H1 (cell line): Measurements from ENCODE around the gene TTC27. TPM values are rescaled to one million over a fixed set of nuclear protein-coding genes. Genes with fewer than 3 reads are reported as not detected.

ENCODE experiments used
- POLR2AphosphoS5 ChIP-seq: IDR thresholded peaks from 2 replicates; pipeline ENCODE4 v1.6.1; 2011; ENCODE audit warnings: low read depth, low read length
- TCF12 ChIP-seq: IDR thresholded peaks from 2 replicates; pipeline ENCODE4 v1.6.1; 2011; ENCODE audit warnings: low read depth, mild to moderate bottlenecking, low read length
- polyA plus RNA-seq, 7 experiments: library from polyadenylated mRNA; depleted of rRNA in 3 of 7; stranded (reverse) in 5 of 7; unstranded in 2 of 7; fragments of >200 nt in 5 of 7; fragments of 200-250 nt in 2 of 7; gene quantifications; 1 replicate in 5 of 7; 2 replicates in 1 of 7; 4 replicates in 1 of 7; pipeline versions ENCODE4 v1.2.1 to v1.2.3, GENCODE V29; 2011 to 2013; ENCODE audit warnings: missing spikeins in 2 of 7, mixed read lengths in 2 of 7
- total RNA-seq: library from RNA; stranded (reverse); fragmentation: NEBNext Ultra II Directional; extraction: Animal tissue kit (Norgen Biotek cat#: 25700); gene quantifications from 2 replicates; pipeline ENCODE4 v1.2.1, GENCODE V29; 2021
- TF ChIP-seq, protein P1 (sequence below): fragments of 300-600 bp; sonication (generic); IDR thresholded peaks from 2 replicates; pipeline ENCODE4 v1.7.1; 2012; ENCODE audit warnings: low read length, moderate library complexity, mild to moderate bottlenecking, inconsistent platforms; ENCODE audit not compliant: insufficient replicate concordance

The TTC27 gene
- total and polyA plus RNA-seq, 2 of the 8 experiments (the other 6 are each of a cell fraction or from before 2014, with no cell fraction given), result 13.8 to 29.1 TPM

DNA sequence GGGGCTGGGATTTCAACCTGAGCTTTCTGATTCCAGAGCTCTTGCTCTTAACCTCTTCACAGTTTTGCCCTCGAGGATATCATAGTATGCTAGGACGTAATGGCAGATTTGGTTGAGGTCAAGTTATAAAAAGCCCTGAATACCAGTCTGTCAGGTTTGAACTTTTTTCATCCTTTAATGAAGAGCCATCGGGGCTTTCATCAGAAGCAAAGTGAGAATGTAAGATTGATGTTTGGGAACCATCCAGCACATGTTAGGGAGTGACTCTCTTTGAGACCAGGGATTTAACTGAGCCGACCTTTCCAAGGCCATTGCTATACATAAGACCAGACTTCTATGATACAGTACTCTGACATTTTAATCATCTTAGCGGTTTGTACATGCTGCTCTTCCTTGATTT, 142.5 kb downstream of the TTC27 start (continued):
- TF ChIP-seq, protein P1, sequence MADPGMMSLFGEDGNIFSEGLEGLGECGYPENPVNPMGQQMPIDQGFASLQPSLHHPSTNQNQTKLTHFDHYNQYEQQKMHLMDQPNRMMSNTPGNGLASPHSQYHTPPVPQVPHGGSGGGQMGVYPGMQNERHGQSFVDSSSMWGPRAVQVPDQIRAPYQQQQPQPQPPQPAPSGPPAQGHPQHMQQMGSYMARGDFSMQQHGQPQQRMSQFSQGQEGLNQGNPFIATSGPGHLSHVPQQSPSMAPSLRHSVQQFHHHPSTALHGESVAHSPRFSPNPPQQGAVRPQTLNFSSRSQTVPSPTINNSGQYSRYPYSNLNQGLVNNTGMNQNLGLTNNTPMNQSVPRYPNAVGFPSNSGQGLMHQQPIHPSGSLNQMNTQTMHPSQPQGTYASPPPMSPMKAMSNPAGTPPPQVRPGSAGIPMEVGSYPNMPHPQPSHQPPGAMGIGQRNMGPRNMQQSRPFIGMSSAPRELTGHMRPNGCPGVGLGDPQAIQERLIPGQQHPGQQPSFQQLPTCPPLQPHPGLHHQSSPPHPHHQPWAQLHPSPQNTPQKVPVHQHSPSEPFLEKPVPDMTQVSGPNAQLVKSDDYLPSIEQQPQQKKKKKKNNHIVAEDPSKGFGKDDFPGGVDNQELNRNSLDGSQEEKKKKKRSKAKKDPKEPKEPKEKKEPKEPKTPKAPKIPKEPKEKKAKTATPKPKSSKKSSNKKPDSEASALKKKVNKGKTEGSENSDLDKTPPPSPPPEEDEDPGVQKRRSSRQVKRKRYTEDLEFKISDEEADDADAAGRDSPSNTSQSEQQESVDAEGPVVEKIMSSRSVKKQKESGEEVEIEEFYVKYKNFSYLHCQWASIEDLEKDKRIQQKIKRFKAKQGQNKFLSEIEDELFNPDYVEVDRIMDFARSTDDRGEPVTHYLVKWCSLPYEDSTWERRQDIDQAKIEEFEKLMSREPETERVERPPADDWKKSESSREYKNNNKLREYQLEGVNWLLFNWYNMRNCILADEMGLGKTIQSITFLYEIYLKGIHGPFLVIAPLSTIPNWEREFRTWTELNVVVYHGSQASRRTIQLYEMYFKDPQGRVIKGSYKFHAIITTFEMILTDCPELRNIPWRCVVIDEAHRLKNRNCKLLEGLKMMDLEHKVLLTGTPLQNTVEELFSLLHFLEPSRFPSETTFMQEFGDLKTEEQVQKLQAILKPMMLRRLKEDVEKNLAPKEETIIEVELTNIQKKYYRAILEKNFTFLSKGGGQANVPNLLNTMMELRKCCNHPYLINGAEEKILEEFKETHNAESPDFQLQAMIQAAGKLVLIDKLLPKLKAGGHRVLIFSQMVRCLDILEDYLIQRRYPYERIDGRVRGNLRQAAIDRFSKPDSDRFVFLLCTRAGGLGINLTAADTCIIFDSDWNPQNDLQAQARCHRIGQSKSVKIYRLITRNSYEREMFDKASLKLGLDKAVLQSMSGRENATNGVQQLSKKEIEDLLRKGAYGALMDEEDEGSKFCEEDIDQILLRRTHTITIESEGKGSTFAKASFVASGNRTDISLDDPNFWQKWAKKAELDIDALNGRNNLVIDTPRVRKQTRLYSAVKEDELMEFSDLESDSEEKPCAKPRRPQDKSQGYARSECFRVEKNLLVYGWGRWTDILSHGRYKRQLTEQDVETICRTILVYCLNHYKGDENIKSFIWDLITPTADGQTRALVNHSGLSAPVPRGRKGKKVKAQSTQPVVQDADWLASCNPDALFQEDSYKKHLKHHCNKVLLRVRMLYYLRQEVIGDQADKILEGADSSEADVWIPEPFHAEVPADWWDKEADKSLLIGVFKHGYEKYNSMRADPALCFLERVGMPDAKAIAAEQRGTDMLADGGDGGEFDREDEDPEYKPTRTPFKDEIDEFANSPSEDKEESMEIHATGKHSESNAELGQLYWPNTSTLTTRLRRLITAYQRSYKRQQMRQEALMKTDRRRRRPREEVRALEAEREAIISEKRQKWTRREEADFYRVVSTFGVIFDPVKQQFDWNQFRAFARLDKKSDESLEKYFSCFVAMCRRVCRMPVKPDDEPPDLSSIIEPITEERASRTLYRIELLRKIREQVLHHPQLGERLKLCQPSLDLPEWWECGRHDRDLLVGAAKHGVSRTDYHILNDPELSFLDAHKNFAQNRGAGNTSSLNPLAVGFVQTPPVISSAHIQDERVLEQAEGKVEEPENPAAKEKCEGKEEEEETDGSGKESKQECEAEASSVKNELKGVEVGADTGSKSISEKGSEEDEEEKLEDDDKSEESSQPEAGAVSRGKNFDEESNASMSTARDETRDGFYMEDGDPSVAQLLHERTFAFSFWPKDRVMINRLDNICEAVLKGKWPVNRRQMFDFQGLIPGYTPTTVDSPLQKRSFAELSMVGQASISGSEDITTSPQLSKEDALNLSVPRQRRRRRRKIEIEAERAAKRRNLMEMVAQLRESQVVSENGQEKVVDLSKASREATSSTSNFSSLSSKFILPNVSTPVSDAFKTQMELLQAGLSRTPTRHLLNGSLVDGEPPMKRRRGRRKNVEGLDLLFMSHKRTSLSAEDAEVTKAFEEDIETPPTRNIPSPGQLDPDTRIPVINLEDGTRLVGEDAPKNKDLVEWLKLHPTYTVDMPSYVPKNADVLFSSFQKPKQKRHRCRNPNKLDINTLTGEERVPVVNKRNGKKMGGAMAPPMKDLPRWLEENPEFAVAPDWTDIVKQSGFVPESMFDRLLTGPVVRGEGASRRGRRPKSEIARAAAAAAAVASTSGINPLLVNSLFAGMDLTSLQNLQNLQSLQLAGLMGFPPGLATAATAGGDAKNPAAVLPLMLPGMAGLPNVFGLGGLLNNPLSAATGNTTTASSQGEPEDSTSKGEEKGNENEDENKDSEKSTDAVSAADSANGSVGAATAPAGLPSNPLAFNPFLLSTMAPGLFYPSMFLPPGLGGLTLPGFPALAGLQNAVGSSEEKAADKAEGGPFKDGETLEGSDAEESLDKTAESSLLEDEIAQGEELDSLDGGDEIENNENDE, result no peak
- TF ChIP-seq POLR2AphosphoS5, result no peak
- TF ChIP-seq TCF12, result no peak
- TF ChIP-seq, all 59 proteins: peak for 0
